GM21529 (cell line): ENCODE data around the gene APBA2.
"Not testable (repeated sequence)": the region's sequence is repeated elsewhere in the genome, so short reads cannot be mapped to it uniquely, and the experiment has no call there.

Experiments
- ATAC-seq: cut with Tn5 transposase; IDR thresholded peaks from one replicate; pipeline ENCODE4 v1.9.1; 2021; ENCODE audit not compliant: unreplicated experiment

The APBA2 gene

GRCh38 chr15:28885630-28886430 lies at the start of gene APBA2:
Gene APBA2, plus strand, starts transcription at chr15:28885974. Its CDS starts 167,911 bp downstream, at chr15:29053885.
- no peak for ATAC-seq

- ATAC-seq, result not testable (repeated sequence)
Measured at GRCh38 chr15:28840285-28840684, 45.5 kb upstream of the APBA2 start.

GRCh38 chr15:28842210-28842609 lies 43.6 kb upstream of the APBA2 start:
- ATAC-seq, result not testable (repeated sequence)

- ATAC-seq, result not testable (repeated sequence)
Measured at GRCh38 chr15:28843520-28843919, 42.3 kb upstream of the APBA2 start.

- not testable (repeated sequence) for ATAC-seq
Measured at GRCh38 chr15:28844147-28844546, 41.6 kb upstream of the APBA2 start.

GRCh38 chr15:28847247-28847646 lies 38.5 kb upstream of the APBA2 start:
- not testable (repeated sequence) for ATAC-seq

- not testable (repeated sequence) for ATAC-seq
Measured at GRCh38 chr15:28847959-28848358, 37.8 kb upstream of the APBA2 start.

GRCh38 chr15:28848521-28848920 lies 37.3 kb upstream of the APBA2 start, which contains the start of gene GOLGA6L7:
Gene GOLGA6L7, minus strand, starts transcription at chr15:28848644. Its CDS starts 95 bp downstream, at chr15:28848549.
- not testable (repeated sequence) for ATAC-seq

GRCh38 chr15:28849271-28849670 lies 36.5 kb upstream of the APBA2 start:
- ATAC-seq, result not testable (repeated sequence)

GRCh38 chr15:28849766-28850165 lies 36.0 kb upstream of the APBA2 start:
- not testable (repeated sequence) for ATAC-seq

GRCh38 chr15:28853654-28854053 lies 32.1 kb upstream of the APBA2 start:
- ATAC-seq, result not testable (repeated sequence)

- not testable (repeated sequence) for ATAC-seq
Measured at GRCh38 chr15:28854578-28854977, 31.2 kb upstream of the APBA2 start.

- ATAC-seq, result no peak
Measured at GRCh38 chr15:28861031-28861534, 24.7 kb upstream of the APBA2 start.

GRCh38 chr15:28861589-28862293 lies 24.0 kb upstream of the APBA2 start:
- ATAC-seq, result not testable (repeated sequence)

- ATAC-seq, result no peak
Measured at GRCh38 chr15:28868744-28869345, 16.9 kb upstream of the APBA2 start.

- no peak for ATAC-seq
Measured at GRCh38 chr15:28871168-28871567, 14.6 kb upstream of the APBA2 start.

GRCh38 chr15:28873006-28873405 lies 12.8 kb upstream of the APBA2 start:
- no peak for ATAC-seq

GRCh38 chr15:28873585-28874190 lies 12.1 kb upstream of the APBA2 start:
- no peak for ATAC-seq

GRCh38 chr15:28875461-28876000 lies 10.2 kb upstream of the APBA2 start:
- ATAC-seq, result no peak

- ATAC-seq, result no peak
Measured at GRCh38 chr15:28876131-28876844, 9.5 kb upstream of the APBA2 start.
